GM12872 (cell line): ENCODE results near the gene KISS1.

ENCODE experiments used
- CTCF ChIP-seq: IDR thresholded peaks from 3 replicates; pipeline ENCODE4 v1.5.1; 2011; ENCODE audit warnings: low read depth, mild to moderate bottlenecking, low read length, moderate library complexity; ENCODE audit not compliant: insufficient read depth

Gene KISS1

GRCh38 chr1:204228896-204229295 is 32.6 kb upstream of the KISS1 start:
- TF ChIP-seq CTCF: no peak

GRCh38 chr1:204227996-204228785 is 31.9 kb upstream of the KISS1 start:
- no peak for TF ChIP-seq CTCF

GRCh38 chr1:204227351-204227750 is 31.1 kb upstream of the KISS1 start:
- TF ChIP-seq CTCF: no peak

- no peak for TF ChIP-seq CTCF
Measured at GRCh38 chr1:204225841-204226735, 29.8 kb upstream of the KISS1 start.

GRCh38 chr1:204224655-204225054 is 28.4 kb upstream of the KISS1 start:
- no peak for TF ChIP-seq CTCF

GRCh38 chr1:204223129-204223860 is 27.0 kb upstream of the KISS1 start:
- TF ChIP-seq CTCF: no peak

GRCh38 chr1:204222764-204223055 is 26.4 kb upstream of the KISS1 start:
- no peak for TF ChIP-seq CTCF
